HL-60 (cell line): Measurements from ENCODE around the gene IQSEC3.

Experiments used
- CTCF ChIP-seq: IDR thresholded peaks from one replicate; pipeline ENCODE4 v1.5.1; 2011; ENCODE audit warnings: low read length, control low read depth, inconsistent platforms; ENCODE audit not compliant: insufficient read depth
- GABPA ChIP-seq: IDR thresholded peaks from 2 replicates; pipeline ENCODE4 v1.6.1; 2012; ENCODE audit warnings: low read depth
- SPI1 ChIP-seq: IDR thresholded peaks from 2 replicates; pipeline ENCODE4 v1.6.1; 2012; ENCODE audit warnings: low read depth, mild to moderate bottlenecking, borderline replicate concordance

- no peak for TF ChIP-seq CTCF
- no peak for TF ChIP-seq GABPA
- no peak for TF ChIP-seq SPI1
Observed at GRCh38 chr12:227286-227915, 160.8 kb downstream of the IQSEC3 start.
